22Rv1 (cell line): ENCODE data around the gene VEPH1.

Experiments used
- H3K27ac ChIP-seq: fragments of 450-650 bp; 2 replicates; pipeline ENCODE4 v1.5.1; 2017
- CTCF ChIP-seq: fragments of 450-650 bp; IDR thresholded peaks from 2 replicates; pipeline ENCODE4 v1.5.1; 2017; ENCODE audit warnings: mild to moderate bottlenecking
- ZFX ChIP-seq: fragments of 450-650 bp; IDR thresholded peaks from 2 replicates; pipeline ENCODE4 v1.6.1; 2017; ENCODE audit warnings: antibody characterized with exemption, borderline replicate concordance

Gene VEPH1

GRCh38 chr3:157541506-157542236 lies 38.5 kb upstream of the VEPH1 start:
- H3K27ac ChIP-seq = no peak overlapping the region
- TF ChIP-seq CTCF = no peak
- TF ChIP-seq ZFX = no peak

- H3K27ac ChIP-seq = no peak overlapping the region
- TF ChIP-seq CTCF (no peak), ZFX (no peak)
Measured at GRCh38 chr3:157540656-157541055, 37.4 kb upstream of the VEPH1 start.

- H3K27ac ChIP-seq = no peak overlapping the region
- no peak for TF ChIP-seq CTCF
Measured at GRCh38 chr3:157535667-157536066, 32.5 kb upstream of the VEPH1 start.

GRCh38 chr3:157534725-157535161 lies 31.5 kb upstream of the VEPH1 start:
- no peak overlapping the region for H3K27ac ChIP-seq
- TF ChIP-seq ZFX (no peak), CTCF (no peak)

GRCh38 chr3:157533298-157534070 lies 30.3 kb upstream of the VEPH1 start:
- TF ChIP-seq CTCF (no peak), ZFX (no peak)

GRCh38 chr3:157532529-157533297 lies 29.5 kb upstream of the VEPH1 start:
- no peak overlapping the region for H3K27ac ChIP-seq
- TF ChIP-seq ZFX = no peak
- TF ChIP-seq CTCF = peak; percentile 90

More at GRCh38 chr3:157533298-157534070, 30.3 kb upstream of the VEPH1 start:
- no peak overlapping the region for H3K27ac ChIP-seq
